Cardiac muscle cell (in vitro differentiated cells and primary cell): ENCODE data around the gene MAP4K1. TPM values are rescaled to one million over a fixed set of nuclear protein-coding genes. Genes with fewer than 3 reads are reported as not detected.
"Not testable (repeated sequence)": the region's sequence is repeated elsewhere in the genome, so short reads cannot be mapped to it uniquely, and the experiment has no call there.

ENCODE experiments used
- DNase-seq, 2 donors: peaks; one replicate each; pipeline versions ENCODE4 v3.0.0 to v3.0.0-alpha.2; 2010 to 2017; ENCODE audit warnings: low read depth in 1 of 2, low spot score in 1 of 2
- H3K27ac ChIP-seq: fragments of 200-600 bp; sonication (generic); 2 replicates; pipeline ENCODE4 v1.5.1; 2016
- H3K27me3 ChIP-seq: fragments of 200-600 bp; sonication (generic); 2 replicates; pipeline ENCODE4 v1.6.0; 2016; ENCODE audit warnings: control low read depth
- H3K36me3 ChIP-seq: fragments of 200-600 bp; sonication (generic); 2 replicates; pipeline ENCODE4 v1.5.1; 2016; ENCODE audit warnings: control low read depth
- H3K4me1 ChIP-seq: fragments of 200-600 bp; sonication (generic); 2 replicates; pipeline ENCODE4 v1.8.1; 2017; ENCODE audit warnings: low read depth, mild to moderate bottlenecking, mixed run types
- H3K4me3 ChIP-seq: fragments of 200-600 bp; sonication (generic); 2 replicates; pipeline ENCODE4 v1.5.1; 2016; ENCODE audit warnings: mild to moderate bottlenecking
- H3K9me3 ChIP-seq: fragments of 200-600 bp; sonication (generic); 2 replicates; pipeline ENCODE4 v1.5.1; 2017; ENCODE audit warnings: low read depth, mild to moderate bottlenecking, control low read depth
- CTCF ChIP-seq: IDR thresholded peaks from 2 replicates; pipeline ENCODE4 v1.5.1; 2012; ENCODE audit warnings: low read depth, mild to moderate bottlenecking, low read length
- polyA plus RNA-seq: library from polyadenylated mRNA; unstranded; fragments of >200 nt; fragmentation: Nextera tagmentation; extraction: Ambion mirVana; gene quantifications from 2 replicates; pipeline ENCODE4 v1.2.1, GENCODE V29; 2016
- total RNA-seq: library from RNA; depleted of rRNA; stranded (reverse); fragments of >200 nt; gene quantifications from 2 replicates; pipeline ENCODE4 v1.2.3, GENCODE V29; 2016

MAP4K1 gene
- total and polyA plus RNA-seq, 2 experiments from 2014 or later = 3.9 to 4.6 TPM

GRCh38 chr19:38556521-38557174, 61.1 kb downstream of the MAP4K1 start:
- peak; percentile 19 for TF ChIP-seq CTCF
- no peaks in the 10 kb centered on the region for H3K27me3 ChIP-seq
- H3K4me3 ChIP-seq = no peak overlapping the region
- H3K36me3 ChIP-seq = no peaks in the 10 kb centered on the region
- H3K4me1 ChIP-seq = no peaks in the 10 kb centered on the region
- no peak overlapping the region for H3K27ac ChIP-seq
- no peaks in the 10 kb centered on the region for H3K9me3 ChIP-seq
- DNase-seq = peak in 1 of 2 donors; percentile 21

- Histone ChIP-seq H3K4me3 (no peak overlapping the region), H3K9me3 (no peaks in the 10 kb centered on the region), H3K27me3 (no peaks in the 10 kb centered on the region), H3K27ac (no peak overlapping the region), H3K4me1 (no peaks in the 10 kb centered on the region), H3K36me3 (no peaks in the 10 kb centered on the region)
- no peak for DNase-seq
- TF ChIP-seq CTCF = no peak
Measured at GRCh38 chr19:38555200-38555599, 62.6 kb downstream of the MAP4K1 start.

GRCh38 chr19:38554676-38555141, 63.0 kb downstream of the MAP4K1 start:
- H3K36me3 ChIP-seq = no peaks in the 10 kb centered on the region
- H3K9me3 ChIP-seq = no peaks in the 10 kb centered on the region
- DNase-seq = no peak
- H3K4me1 ChIP-seq = no peaks in the 10 kb centered on the region
- no peak for TF ChIP-seq CTCF
- no peak overlapping the region for H3K4me3 ChIP-seq
- H3K27me3 ChIP-seq = no peaks in the 10 kb centered on the region
- no peak overlapping the region for H3K27ac ChIP-seq

GRCh38 chr19:38553239-38553638, 64.5 kb downstream of the MAP4K1 start:
- not testable (repeated sequence) for H3K27me3 ChIP-seq, H3K27ac ChIP-seq, H3K4me1 ChIP-seq, H3K36me3 ChIP-seq, DNase-seq, H3K9me3 ChIP-seq, H3K4me3 ChIP-seq

- Histone ChIP-seq H3K36me3 (no peaks in the 10 kb centered on the region), H3K4me1 (no peaks in the 10 kb centered on the region), H3K27me3 (no peaks in the 10 kb centered on the region), H3K9me3 (no peaks in the 10 kb centered on the region), H3K4me3 (no peak overlapping the region), H3K27ac (no peak overlapping the region)
- DNase-seq = no peak
- no peak for TF ChIP-seq CTCF
Measured at GRCh38 chr19:38551450-38551813, 66.3 kb downstream of the MAP4K1 start.

- no peaks in the 10 kb centered on the region for H3K4me1 ChIP-seq
- TF ChIP-seq CTCF = no peak
Measured at GRCh38 chr19:38550376-38550775, 67.4 kb downstream of the MAP4K1 start.

More at GRCh38 chr19:38550376-38550775, 67.4 kb downstream of the MAP4K1 start:
- Histone ChIP-seq H3K27ac (no peak overlapping the region), H3K9me3 (no peaks in the 10 kb centered on the region), H3K4me3 (no peak overlapping the region), H3K27me3 (no peaks in the 10 kb centered on the region), H3K36me3 (no peaks in the 10 kb centered on the region)
- no peak for DNase-seq
